ENCODE data around the gene RTN4R.

DNA sequence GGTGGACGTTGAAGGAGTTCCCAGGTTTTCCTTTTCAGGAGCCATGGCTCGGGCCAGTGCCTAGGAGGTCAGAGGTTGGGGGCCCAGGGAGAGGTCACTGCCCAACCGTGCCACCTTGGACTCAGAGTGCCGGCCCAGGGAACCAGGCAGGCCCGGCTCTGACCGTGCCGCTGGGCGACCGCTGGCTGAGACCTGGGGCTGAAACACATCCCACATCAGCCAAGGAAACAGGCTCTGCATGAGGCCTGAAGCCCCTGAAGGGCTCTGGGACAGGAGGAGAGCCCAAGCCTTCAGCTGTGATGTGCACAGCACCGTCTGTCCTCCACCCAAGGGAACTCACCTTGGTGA is 21.9 kb upstream of the RTN4R start:
- TF ChIP-seq ZNF416 (CRISPR knock-in tag; IDR thresholded peaks at IDR 0.05) (no peak), ZNF121 (CRISPR knock-in tag; IDR thresholded peaks at IDR 0.05) (no peak), CBFB (CRISPR knock-in tag; IDR thresholded peaks at IDR 0.05; ENCODE audit: low read depth) (no peak)
- TF ChIP-seq, protein P1, sequence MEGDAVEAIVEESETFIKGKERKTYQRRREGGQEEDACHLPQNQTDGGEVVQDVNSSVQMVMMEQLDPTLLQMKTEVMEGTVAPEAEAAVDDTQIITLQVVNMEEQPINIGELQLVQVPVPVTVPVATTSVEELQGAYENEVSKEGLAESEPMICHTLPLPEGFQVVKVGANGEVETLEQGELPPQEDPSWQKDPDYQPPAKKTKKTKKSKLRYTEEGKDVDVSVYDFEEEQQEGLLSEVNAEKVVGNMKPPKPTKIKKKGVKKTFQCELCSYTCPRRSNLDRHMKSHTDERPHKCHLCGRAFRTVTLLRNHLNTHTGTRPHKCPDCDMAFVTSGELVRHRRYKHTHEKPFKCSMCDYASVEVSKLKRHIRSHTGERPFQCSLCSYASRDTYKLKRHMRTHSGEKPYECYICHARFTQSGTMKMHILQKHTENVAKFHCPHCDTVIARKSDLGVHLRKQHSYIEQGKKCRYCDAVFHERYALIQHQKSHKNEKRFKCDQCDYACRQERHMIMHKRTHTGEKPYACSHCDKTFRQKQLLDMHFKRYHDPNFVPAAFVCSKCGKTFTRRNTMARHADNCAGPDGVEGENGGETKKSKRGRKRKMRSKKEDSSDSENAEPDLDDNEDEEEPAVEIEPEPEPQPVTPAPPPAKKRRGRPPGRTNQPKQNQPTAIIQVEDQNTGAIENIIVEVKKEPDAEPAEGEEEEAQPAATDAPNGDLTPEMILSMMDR (IDR thresholded peaks at IDR 0.05), result no peak
- TF ChIP-seq, protein P2, sequence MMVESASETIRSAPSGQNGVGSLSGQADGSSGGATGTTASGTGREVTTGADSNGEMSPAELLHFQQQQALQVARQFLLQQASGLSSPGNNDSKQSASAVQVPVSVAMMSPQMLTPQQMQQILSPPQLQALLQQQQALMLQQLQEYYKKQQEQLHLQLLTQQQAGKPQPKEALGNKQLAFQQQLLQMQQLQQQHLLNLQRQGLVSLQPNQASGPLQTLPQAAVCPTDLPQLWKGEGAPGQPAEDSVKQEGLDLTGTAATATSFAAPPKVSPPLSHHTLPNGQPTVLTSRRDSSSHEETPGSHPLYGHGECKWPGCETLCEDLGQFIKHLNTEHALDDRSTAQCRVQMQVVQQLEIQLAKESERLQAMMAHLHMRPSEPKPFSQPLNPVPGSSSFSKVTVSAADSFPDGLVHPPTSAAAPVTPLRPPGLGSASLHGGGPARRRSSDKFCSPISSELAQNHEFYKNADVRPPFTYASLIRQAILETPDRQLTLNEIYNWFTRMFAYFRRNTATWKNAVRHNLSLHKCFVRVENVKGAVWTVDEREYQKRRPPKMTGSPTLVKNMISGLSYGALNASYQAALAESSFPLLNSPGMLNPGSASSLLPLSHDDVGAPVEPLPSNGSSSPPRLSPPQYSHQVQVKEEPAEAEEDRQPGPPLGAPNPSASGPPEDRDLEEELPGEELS (CRISPR knock-in tag; IDR thresholded peaks at IDR 0.05), result no peak

Data from WTC11 (cell line).